Adrenal gland (tissue), 5 donors: ENCODE data around the gene ADORA2A.

Experiments
- POLR2A ChIP-seq, 2 donors: fragments of 450-650 bp; IDR thresholded peaks; one replicate each; pipeline ENCODE4 v1.6.1; 2017; ENCODE audit warnings: antibody characterized with exemption in 2 of 2, mild to moderate bottlenecking in 2 of 2, moderate library complexity in 1 of 2
- TF ChIP-seq, protein P1 (sequence below), 6 experiments: fragments of 450-650 bp in 4 of 6; fragments of 200-600 bp in 2 of 6; sonication (generic) in 1 of 6; IDR thresholded peaks; 1 replicate in 5 of 6; 2 replicates in 1 of 6; pipeline versions ENCODE4 v1.5.1 to v1.8.0; 2016 to 2021; ENCODE audit warnings: antibody characterized with exemption in 6 of 6, mild to moderate bottlenecking in 2 of 6, moderate library complexity in 1 of 6
- donor health status: DM: no; HTN: no; CAD: no.

DNA sequence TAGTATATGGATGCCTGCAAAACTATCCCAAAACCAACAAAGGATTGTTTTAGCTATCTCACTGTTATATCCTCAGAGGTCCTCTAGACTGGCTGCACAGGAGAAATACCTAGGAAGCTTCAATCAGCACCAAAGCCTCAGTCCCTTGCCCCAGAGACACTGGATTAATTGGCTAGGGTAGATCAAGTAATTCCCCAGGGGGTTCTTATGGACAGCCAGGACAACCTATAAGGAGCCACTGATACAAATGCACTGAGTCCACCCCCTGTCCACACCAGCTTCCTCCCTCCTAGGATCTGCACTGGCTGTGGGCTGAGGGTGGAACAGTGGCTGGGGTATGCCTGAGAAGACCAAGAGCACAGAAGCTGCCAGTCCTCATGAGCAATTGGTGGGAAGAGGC is 16.3 kb downstream of the ADORA2A start:
- no peak for TF ChIP-seq POLR2A (IDR thresholded peaks at IDR 0.05)
- TF ChIP-seq, protein P1, sequence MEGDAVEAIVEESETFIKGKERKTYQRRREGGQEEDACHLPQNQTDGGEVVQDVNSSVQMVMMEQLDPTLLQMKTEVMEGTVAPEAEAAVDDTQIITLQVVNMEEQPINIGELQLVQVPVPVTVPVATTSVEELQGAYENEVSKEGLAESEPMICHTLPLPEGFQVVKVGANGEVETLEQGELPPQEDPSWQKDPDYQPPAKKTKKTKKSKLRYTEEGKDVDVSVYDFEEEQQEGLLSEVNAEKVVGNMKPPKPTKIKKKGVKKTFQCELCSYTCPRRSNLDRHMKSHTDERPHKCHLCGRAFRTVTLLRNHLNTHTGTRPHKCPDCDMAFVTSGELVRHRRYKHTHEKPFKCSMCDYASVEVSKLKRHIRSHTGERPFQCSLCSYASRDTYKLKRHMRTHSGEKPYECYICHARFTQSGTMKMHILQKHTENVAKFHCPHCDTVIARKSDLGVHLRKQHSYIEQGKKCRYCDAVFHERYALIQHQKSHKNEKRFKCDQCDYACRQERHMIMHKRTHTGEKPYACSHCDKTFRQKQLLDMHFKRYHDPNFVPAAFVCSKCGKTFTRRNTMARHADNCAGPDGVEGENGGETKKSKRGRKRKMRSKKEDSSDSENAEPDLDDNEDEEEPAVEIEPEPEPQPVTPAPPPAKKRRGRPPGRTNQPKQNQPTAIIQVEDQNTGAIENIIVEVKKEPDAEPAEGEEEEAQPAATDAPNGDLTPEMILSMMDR (IDR thresholded peaks at IDR 0.05), result no peak
